Prostate gland (tissue), 2 donors: ENCODE results near the gene GPN1.

Experiments
- POLR2AphosphoS5 ChIP-seq: sonication (generic); formaldehyde crosslinking; IDR thresholded peaks from one replicate; pipeline ENCODE4 v1.6.1; 2017; ENCODE audit warnings: antibody characterized with exemption
- TF ChIP-seq, protein P1 (sequence below), 4 experiments: fragments of 200-600 bp in 2 of 4; fragments of 450-650 bp in 2 of 4; sonication (generic) in 2 of 4; IDR thresholded peaks; 1 replicate in 3 of 4; 2 replicates in 1 of 4; pipeline ENCODE4 v1.5.1; 2016 to 2019; ENCODE audit warnings: antibody characterized with exemption in 4 of 4, mild to moderate bottlenecking in 2 of 4, moderate library complexity in 2 of 4

DNA sequence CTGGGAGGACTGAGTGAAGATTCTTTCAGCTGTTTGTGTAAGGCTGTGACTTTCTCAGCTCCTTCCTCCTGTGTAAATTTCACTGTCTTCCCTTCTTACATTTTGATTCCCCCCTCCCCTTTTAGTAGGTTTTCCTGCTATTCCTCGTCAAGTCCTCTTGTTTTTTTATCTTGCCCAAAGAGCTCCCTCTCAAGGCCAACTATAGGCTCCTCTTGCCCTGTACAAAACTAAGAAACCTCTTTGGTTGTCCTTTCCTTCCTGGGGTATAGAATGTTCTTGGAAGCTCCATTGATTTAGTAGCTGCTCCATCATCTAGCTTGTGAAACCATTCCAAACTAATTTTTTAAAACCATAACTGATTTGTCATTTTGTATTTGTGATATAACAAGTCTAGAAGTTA lies 7.3 kb upstream of the GPN1 start:
- TF ChIP-seq, protein P1, sequence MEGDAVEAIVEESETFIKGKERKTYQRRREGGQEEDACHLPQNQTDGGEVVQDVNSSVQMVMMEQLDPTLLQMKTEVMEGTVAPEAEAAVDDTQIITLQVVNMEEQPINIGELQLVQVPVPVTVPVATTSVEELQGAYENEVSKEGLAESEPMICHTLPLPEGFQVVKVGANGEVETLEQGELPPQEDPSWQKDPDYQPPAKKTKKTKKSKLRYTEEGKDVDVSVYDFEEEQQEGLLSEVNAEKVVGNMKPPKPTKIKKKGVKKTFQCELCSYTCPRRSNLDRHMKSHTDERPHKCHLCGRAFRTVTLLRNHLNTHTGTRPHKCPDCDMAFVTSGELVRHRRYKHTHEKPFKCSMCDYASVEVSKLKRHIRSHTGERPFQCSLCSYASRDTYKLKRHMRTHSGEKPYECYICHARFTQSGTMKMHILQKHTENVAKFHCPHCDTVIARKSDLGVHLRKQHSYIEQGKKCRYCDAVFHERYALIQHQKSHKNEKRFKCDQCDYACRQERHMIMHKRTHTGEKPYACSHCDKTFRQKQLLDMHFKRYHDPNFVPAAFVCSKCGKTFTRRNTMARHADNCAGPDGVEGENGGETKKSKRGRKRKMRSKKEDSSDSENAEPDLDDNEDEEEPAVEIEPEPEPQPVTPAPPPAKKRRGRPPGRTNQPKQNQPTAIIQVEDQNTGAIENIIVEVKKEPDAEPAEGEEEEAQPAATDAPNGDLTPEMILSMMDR (IDR thresholded peaks at IDR 0.05), result no peak
- no peak for TF ChIP-seq POLR2AphosphoS5
